Measurements from ENCODE around the gene LRRN1.

- no peak for TF ChIP-seq CTCF (IDR thresholded peaks at IDR 0.05)
- no peak for TF ChIP-seq POLR2A (IDR thresholded peaks at IDR 0.05)
- no peak for TF ChIP-seq POLR2AphosphoS5 (IDR thresholded peaks at IDR 0.05)
Observed at GRCh38 chr3:3842356-3842755, 43.1 kb downstream of the LRRN1 start.
